ENCODE measurements around the gene MEIKIN.

Gene MEIKIN

GRCh38 chr5:131965826-131966415, 20.5 kb upstream of the MEIKIN start:
- TF ChIP-seq RAD21 (IDR thresholded peaks at IDR 0.05; ENCODE audit: low read depth) (no peak), TEAD4 (IDR thresholded peaks at IDR 0.05) (no peak), FOXM1 (IDR thresholded peaks at IDR 0.05; ENCODE audit: borderline replicate concordance, low read depth) (no peak), NFIC (IDR thresholded peaks at IDR 0.05) (no peak), EP300 (IDR thresholded peaks at IDR 0.05; ENCODE audit: borderline replicate concordance) (no peak), CEBPB (IDR thresholded peaks at IDR 0.05) (no peak), ZBTB7A (IDR thresholded peaks at IDR 0.05; ENCODE audit: low read depth) (no peak), YY1 (IDR thresholded peaks at IDR 0.05; ENCODE audit: low read depth) (no peak), CREB1 (IDR thresholded peaks at IDR 0.05; ENCODE audit: low read depth) (no peak), TCF12 (IDR thresholded peaks at IDR 0.05; ENCODE audit: low read depth) (no peak), TAF1 (IDR thresholded peaks at IDR 0.05; ENCODE audit: low read depth) (no peak), USF1 (IDR thresholded peaks at IDR 0.05) (no peak), MAX (IDR thresholded peaks at IDR 0.05) (no peak), EGR1 (IDR thresholded peaks at IDR 0.05) (no peak)
- TF ChIP-seq, protein P1, sequence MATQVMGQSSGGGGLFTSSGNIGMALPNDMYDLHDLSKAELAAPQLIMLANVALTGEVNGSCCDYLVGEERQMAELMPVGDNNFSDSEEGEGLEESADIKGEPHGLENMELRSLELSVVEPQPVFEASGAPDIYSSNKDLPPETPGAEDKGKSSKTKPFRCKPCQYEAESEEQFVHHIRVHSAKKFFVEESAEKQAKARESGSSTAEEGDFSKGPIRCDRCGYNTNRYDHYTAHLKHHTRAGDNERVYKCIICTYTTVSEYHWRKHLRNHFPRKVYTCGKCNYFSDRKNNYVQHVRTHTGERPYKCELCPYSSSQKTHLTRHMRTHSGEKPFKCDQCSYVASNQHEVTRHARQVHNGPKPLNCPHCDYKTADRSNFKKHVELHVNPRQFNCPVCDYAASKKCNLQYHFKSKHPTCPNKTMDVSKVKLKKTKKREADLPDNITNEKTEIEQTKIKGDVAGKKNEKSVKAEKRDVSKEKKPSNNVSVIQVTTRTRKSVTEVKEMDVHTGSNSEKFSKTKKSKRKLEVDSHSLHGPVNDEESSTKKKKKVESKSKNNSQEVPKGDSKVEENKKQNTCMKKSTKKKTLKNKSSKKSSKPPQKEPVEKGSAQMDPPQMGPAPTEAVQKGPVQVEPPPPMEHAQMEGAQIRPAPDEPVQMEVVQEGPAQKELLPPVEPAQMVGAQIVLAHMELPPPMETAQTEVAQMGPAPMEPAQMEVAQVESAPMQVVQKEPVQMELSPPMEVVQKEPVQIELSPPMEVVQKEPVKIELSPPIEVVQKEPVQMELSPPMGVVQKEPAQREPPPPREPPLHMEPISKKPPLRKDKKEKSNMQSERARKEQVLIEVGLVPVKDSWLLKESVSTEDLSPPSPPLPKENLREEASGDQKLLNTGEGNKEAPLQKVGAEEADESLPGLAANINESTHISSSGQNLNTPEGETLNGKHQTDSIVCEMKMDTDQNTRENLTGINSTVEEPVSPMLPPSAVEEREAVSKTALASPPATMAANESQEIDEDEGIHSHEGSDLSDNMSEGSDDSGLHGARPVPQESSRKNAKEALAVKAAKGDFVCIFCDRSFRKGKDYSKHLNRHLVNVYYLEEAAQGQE (IDR thresholded peaks at IDR 0.05; ENCODE audit: low read depth) = no peak

DNA sequence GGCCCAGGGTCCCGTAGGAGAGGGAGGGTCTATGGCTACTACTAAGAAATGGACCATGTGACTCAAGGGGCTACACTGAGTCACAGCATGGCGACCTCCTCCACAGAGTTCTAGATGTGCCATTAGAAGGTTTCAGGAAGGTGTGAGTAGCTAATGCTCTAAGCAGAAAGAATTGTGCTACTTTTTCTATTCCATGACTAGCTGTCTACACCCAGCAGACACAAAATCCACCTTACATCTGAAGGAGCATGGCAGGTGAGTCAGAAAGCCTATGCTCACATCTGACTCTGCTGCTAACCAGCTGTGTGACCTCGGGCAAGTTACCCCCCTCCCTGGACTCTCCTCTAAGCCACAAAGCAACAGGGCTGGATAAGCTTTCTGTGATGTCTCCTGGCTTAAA, 14.4 kb upstream of the MEIKIN start:
- TF ChIP-seq CREB1 (IDR thresholded peaks at IDR 0.05; ENCODE audit: low read depth) (no peak), CEBPB (IDR thresholded peaks at IDR 0.05) (no peak), ZBTB7A (IDR thresholded peaks at IDR 0.05; ENCODE audit: low read depth) (no peak), USF1 (IDR thresholded peaks at IDR 0.05) (no peak), FOXM1 (IDR thresholded peaks at IDR 0.05; ENCODE audit: borderline replicate concordance, low read depth) (no peak), TAF1 (IDR thresholded peaks at IDR 0.05; ENCODE audit: low read depth) (no peak)

GRCh38 chr5:131959136-131959535, 13.7 kb upstream of the MEIKIN start:
- TF ChIP-seq NFIC (IDR thresholded peaks at IDR 0.05) (no peak), YY1 (IDR thresholded peaks at IDR 0.05; ENCODE audit: low read depth) (no peak), USF1 (IDR thresholded peaks at IDR 0.05) (no peak), RAD21 (IDR thresholded peaks at IDR 0.05; ENCODE audit: low read depth) (no peak), ZBTB7A (IDR thresholded peaks at IDR 0.05; ENCODE audit: low read depth) (no peak), CREB1 (IDR thresholded peaks at IDR 0.05; ENCODE audit: low read depth) (no peak), CEBPB (IDR thresholded peaks at IDR 0.05) (no peak), EP300 (IDR thresholded peaks at IDR 0.05; ENCODE audit: borderline replicate concordance) (no peak)
- TF ChIP-seq, protein P1 (IDR thresholded peaks at IDR 0.05; ENCODE audit: low read depth) = no peak

- no peak for TF ChIP-seq EGR1 (IDR thresholded peaks at IDR 0.05)
- no peak for TF ChIP-seq FOXM1 (IDR thresholded peaks at IDR 0.05; ENCODE audit: borderline replicate concordance, low read depth)
- no peak for TF ChIP-seq TAF1 (IDR thresholded peaks at IDR 0.05; ENCODE audit: low read depth)
- no peak for TF ChIP-seq CREB1 (IDR thresholded peaks at IDR 0.05; ENCODE audit: low read depth)
- no peak for TF ChIP-seq MAX (IDR thresholded peaks at IDR 0.05)
- no peak for TF ChIP-seq CEBPB (IDR thresholded peaks at IDR 0.05)
- no peak for TF ChIP-seq EP300 (IDR thresholded peaks at IDR 0.05; ENCODE audit: borderline replicate concordance)
- TF ChIP-seq RAD21 (IDR thresholded peaks at IDR 0.05; ENCODE audit: low read depth) = no peak
- no peak for TF ChIP-seq USF1 (IDR thresholded peaks at IDR 0.05)
- TF ChIP-seq, protein P1 (IDR thresholded peaks at IDR 0.05; ENCODE audit: low read depth) = no peak
- no peak for TF ChIP-seq YY1 (IDR thresholded peaks at IDR 0.05; ENCODE audit: low read depth)
- TF ChIP-seq ZBTB7A (IDR thresholded peaks at IDR 0.05; ENCODE audit: low read depth) = no peak
- TF ChIP-seq TCF12 (IDR thresholded peaks at IDR 0.05; ENCODE audit: low read depth) = no peak
- no peak for TF ChIP-seq NFIC (IDR thresholded peaks at IDR 0.05)
- TF ChIP-seq TEAD4 (IDR thresholded peaks at IDR 0.05) = no peak
These were observed 12.4 kb upstream of the MEIKIN start for GRCh38 chr5:131957721-131958441.

Data from Ishikawa (cell line).